OCI-LY7 (cell line): ENCODE measurements around the gene VIPR1. TPM values are rescaled to one million over a fixed set of nuclear protein-coding genes. Genes with fewer than 3 reads are reported as not detected.

ENCODE experiments used
- BruUV-seq: library from RNA; stranded (reverse); fragments of 400-500 nt; replicated peaks from 2 replicates; lab custom pipeline; 2021; lab: Mats Ljungman, UMichigan
- CTCF ChIA-PET: fragments of 300-600 bp; sonication (Branson Sonifier 250); formaldehyde crosslinking; loops from one replicate; lab custom pipeline; 2022; ENCODE audit warnings: antibody characterized with exemption; ENCODE audit not compliant: unreplicated experiment; lab: Charles Lee
- POLR2A ChIA-PET: fragments of 300-600 bp; sonication (Branson Sonifier 250); formaldehyde crosslinking; loops from one replicate; lab custom pipeline; 2022; ENCODE audit warnings: antibody characterized with exemption; lab: Charles Lee
- DNase-seq: peaks from one replicate; pipeline ENCODE4 v3.0.0-alpha.2; 2015; ENCODE audit warnings: low spot score
- H2AFZ ChIP-seq: fragments of 200-600 bp; sonication (generic), shearing (Covaris generic); 2 replicates; pipeline ENCODE4 v1.6.1; 2014; ENCODE audit warnings: mild to moderate bottlenecking, antibody characterized with exemption, low read length, moderate library complexity
- H3K27ac ChIP-seq: fragments of 200-600 bp; sonication (generic); 2 replicates; pipeline ENCODE4 v1.5.1; 2014; ENCODE audit warnings: mixed run types, low read depth, mild to moderate bottlenecking, moderate library complexity, low read length, inconsistent platforms; ENCODE audit not compliant: poor library complexity, severe bottlenecking
- H3K36me3 ChIP-seq: fragments of 200-600 bp; sonication (generic); 2 replicates; pipeline ENCODE4 v1.6.1; 2014; ENCODE audit warnings: mild to moderate bottlenecking, antibody characterized with exemption, low read length, moderate library complexity, mixed read lengths; ENCODE audit not compliant: insufficient read depth
- H3K4me1 ChIP-seq: fragments of 200-600 bp; sonication (generic); 2 replicates; pipeline ENCODE4 v1.5.1; 2014; ENCODE audit warnings: mild to moderate bottlenecking, low read length; ENCODE audit not compliant: insufficient read depth, poor library complexity, severe bottlenecking
- H3K4me2 ChIP-seq: fragments of 200-600 bp; sonication (generic); 2 replicates; pipeline ENCODE4 v1.6.1; 2014; ENCODE audit warnings: mild to moderate bottlenecking, low read length
- H3K4me3 ChIP-seq: fragments of 200-600 bp; sonication (generic); 2 replicates; pipeline ENCODE4 v1.5.1; 2014; ENCODE audit warnings: mild to moderate bottlenecking, low read depth, low read length; ENCODE audit not compliant: poor library complexity, severe bottlenecking
- H3K79me2 ChIP-seq: fragments of 200-600 bp; sonication (generic); 2 replicates; pipeline ENCODE4 v1.6.1; 2016; ENCODE audit warnings: low read depth, mild to moderate bottlenecking, low read length, moderate library complexity, mixed read lengths; ENCODE audit not compliant: insufficient read depth
- H3K9me2 ChIP-seq: fragments of 200-600 bp; sonication (generic); 2 replicates; pipeline ENCODE4 v1.6.1; 2016; ENCODE audit warnings: mild to moderate bottlenecking, low read length, mixed read lengths; ENCODE audit not compliant: insufficient read depth
- H3K9me3 ChIP-seq: fragments of 200-600 bp; sonication (generic); 2 replicates; pipeline ENCODE4 v1.6.1; 2014; ENCODE audit warnings: mild to moderate bottlenecking, mixed run types, low read length, mixed read lengths
- H4K20me1 ChIP-seq: fragments of 200-600 bp; sonication (generic); 2 replicates; pipeline ENCODE4 v1.6.1; 2014; ENCODE audit warnings: mild to moderate bottlenecking, antibody characterized with exemption, low read length, moderate library complexity, mixed read lengths; ENCODE audit not compliant: insufficient read depth
- EZH2phosphoT487 ChIP-seq: fragments of 200-600 bp; sonication (generic); IDR thresholded peaks from 2 replicates; pipeline ENCODE4 v1.6.1; 2018; ENCODE audit warnings: low read depth, borderline replicate concordance, mild to moderate bottlenecking, mixed run types, antibody characterized with exemption, low read length, moderate library complexity, mixed read lengths
- intact Hi-C: fragments of 100-400 bp; cut with micrococcal nuclease; formaldehyde crosslinking; loops from one replicate; pipeline ENCODE4 v1.10.0; 2022; ENCODE audit not compliant: unreplicated experiment
- total RNA-seq, 2 experiments: library from RNA; depleted of rRNA in 1 of 2; stranded (reverse); fragments of >200 nt in 1 of 2; shearing (Covaris generic) in 1 of 2; gene quantifications; 2 replicates each; pipeline ENCODE4 v1.2.3, GENCODE V29; 2014 to 2022
- TF ChIP-seq, protein P1 (sequence below): fragments of 200-600 bp; sonication (generic); conservative IDR thresholded peaks from 2 replicates; pipeline ENCODE4 v1.5.1; 2014; ENCODE audit warnings: mild to moderate bottlenecking, antibody characterized with exemption, low read length, moderate library complexity, mixed read lengths

The VIPR1 gene
- total RNA-seq, 2 experiments from 2014 or later, result not detected

DNA sequence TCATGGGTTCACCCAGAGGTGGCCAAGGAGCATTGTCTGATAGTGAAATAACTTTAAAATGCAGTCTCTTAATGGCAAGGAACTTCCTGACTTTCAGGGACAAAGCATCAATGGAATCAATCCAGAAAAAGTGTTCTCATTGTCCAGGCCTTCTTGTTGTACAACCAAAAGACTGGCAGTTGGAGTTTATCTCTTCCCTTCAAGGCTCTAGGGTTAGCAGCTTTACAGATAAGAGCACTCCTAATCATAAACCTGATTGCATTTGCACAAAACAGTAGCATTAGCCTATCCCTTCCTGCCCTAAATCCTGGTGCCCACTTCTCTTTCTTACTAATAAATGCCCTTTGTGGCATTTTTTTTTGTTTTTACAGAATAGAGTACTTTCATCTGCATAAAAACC, 43.3 kb upstream of the VIPR1 start:
- Histone ChIP-seq H3K4me2 (no peak overlapping the region), H3K79me2 (no peaks in the 10 kb centered on the region), H3K36me3 (no peaks in the 10 kb centered on the region), H4K20me1 (no peaks in the 10 kb centered on the region), H3K4me3 (no peak overlapping the region), H3K4me1 (no peaks in the 10 kb centered on the region), H3K9me2 (no peaks in the 10 kb centered on the region), H3K9me3 (no peaks in the 10 kb centered on the region), H3K27ac (no peak overlapping the region), H2AFZ (no peak overlapping the region)
- intact Hi-C loops, result no loop called here
- TF ChIP-seq, protein P1, sequence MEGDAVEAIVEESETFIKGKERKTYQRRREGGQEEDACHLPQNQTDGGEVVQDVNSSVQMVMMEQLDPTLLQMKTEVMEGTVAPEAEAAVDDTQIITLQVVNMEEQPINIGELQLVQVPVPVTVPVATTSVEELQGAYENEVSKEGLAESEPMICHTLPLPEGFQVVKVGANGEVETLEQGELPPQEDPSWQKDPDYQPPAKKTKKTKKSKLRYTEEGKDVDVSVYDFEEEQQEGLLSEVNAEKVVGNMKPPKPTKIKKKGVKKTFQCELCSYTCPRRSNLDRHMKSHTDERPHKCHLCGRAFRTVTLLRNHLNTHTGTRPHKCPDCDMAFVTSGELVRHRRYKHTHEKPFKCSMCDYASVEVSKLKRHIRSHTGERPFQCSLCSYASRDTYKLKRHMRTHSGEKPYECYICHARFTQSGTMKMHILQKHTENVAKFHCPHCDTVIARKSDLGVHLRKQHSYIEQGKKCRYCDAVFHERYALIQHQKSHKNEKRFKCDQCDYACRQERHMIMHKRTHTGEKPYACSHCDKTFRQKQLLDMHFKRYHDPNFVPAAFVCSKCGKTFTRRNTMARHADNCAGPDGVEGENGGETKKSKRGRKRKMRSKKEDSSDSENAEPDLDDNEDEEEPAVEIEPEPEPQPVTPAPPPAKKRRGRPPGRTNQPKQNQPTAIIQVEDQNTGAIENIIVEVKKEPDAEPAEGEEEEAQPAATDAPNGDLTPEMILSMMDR, result no peak
- no peak for TF ChIP-seq EZH2phosphoT487
- POLR2A ChIA-PET, result no interaction called here
- no TSS peak for BruUV-seq
- DNase-seq, result no peak
- CTCF ChIA-PET, result no interaction called here

DNA sequence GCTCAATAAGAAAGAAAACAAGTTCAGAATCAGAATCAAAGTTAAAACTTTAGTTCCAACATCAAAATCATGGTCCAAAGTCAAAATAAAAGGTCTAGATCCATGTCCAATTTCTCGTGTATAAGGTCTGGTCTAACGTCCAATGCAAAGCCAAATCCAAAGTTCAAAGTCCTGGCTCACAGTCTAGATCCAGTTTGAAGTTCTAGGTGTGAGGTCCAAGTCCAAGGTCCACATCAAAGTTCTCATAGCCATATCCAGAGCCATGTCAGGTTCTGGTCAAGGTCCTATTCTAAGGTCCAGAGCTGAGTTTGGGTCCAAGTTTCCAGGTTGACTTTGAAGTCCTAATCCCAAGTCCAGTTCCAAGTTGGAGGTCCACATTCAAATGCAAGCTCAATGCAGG, 40.7 kb upstream of the VIPR1 start:
- TF ChIP-seq, protein P1, result no peak
- TF ChIP-seq EZH2phosphoT487, result no peak
- DNase-seq, result no peak
- ChIA-PET CTCF (no interaction called here), POLR2A (no interaction called here)
- Histone ChIP-seq H3K79me2 (no peaks in the 10 kb centered on the region), H3K9me2 (no peaks in the 10 kb centered on the region), H4K20me1 (no peaks in the 10 kb centered on the region), H3K4me2 (no peak overlapping the region), H2AFZ (no peak overlapping the region), H3K4me1 (no peaks in the 10 kb centered on the region), H3K4me3 (no peak overlapping the region), H3K9me3 (no peaks in the 10 kb centered on the region), H3K36me3 (no peaks in the 10 kb centered on the region), H3K27ac (no peak overlapping the region)
- intact Hi-C loops, result no loop called here
- BruUV-seq, result no TSS peak

DNA sequence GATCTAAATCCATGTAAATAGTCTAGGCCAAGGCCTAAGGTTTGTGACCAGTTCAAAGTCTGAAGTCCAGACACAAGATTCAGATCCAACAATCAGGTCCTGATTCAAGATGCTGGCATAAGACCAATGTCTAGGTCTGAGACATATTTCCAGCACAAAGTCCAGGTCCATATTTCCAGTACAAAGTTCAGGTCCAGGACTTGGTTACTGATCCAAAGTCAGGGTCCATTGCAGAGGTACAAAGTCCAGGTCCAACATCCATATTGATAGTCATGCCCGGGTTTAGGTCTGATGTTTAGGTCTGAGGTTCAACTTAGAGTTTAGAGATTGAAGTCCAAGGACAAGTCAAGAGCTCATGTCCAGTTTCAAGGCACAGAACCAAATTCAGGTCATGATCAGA, 39.4 kb upstream of the VIPR1 start:
- H3K4me1 ChIP-seq, result no peaks in the 10 kb centered on the region
- no TSS peak for BruUV-seq
- H3K4me2 ChIP-seq, result no peak overlapping the region
- H3K4me3 ChIP-seq, result no peak overlapping the region
- no peaks in the 10 kb centered on the region for H3K9me3 ChIP-seq
- no peaks in the 10 kb centered on the region for H4K20me1 ChIP-seq
- H3K27ac ChIP-seq, result no peak overlapping the region
- intact Hi-C loops, result no loop called here
- DNase-seq, result no peak
- TF ChIP-seq EZH2phosphoT487, result no peak
- TF ChIP-seq, protein P1, result no peak
- ChIA-PET CTCF (no interaction called here), POLR2A (no interaction called here)
- H3K9me2 ChIP-seq, result no peaks in the 10 kb centered on the region
- no peaks in the 10 kb centered on the region for H3K79me2 ChIP-seq
- H2AFZ ChIP-seq, result no peak overlapping the region
- H3K36me3 ChIP-seq, result no peaks in the 10 kb centered on the region
